ENCODE results near the gene KIAA0586.

GRCh38 chr14:58574623-58575022 lies 147.1 kb downstream of the KIAA0586 start:
- TF ChIP-seq CTCF (IDR thresholded peaks at IDR 0.05): no peak
- TF ChIP-seq POLR2AphosphoS5 (IDR thresholded peaks at IDR 0.05; ENCODE audit: insufficient read depth in 1 of 2, low read depth in 1 of 2): no peak

Data from vagina (tissue), 2 donors.